ENCODE data around the gene ZNF488. TPM values are rescaled to one million over a fixed set of nuclear protein-coding genes. Genes with fewer than 3 reads are reported as not detected.

The ZNF488 gene
- total and polyA plus RNA-seq, 8 donors, result 0.43 to 15.1 (median 0.62) TPM; not detected in 2

- no peak overlapping the region for H3K4me3 ChIP-seq
- H3K27me3 ChIP-seq, result no peaks in the 10 kb centered on the region
- H3K27ac ChIP-seq, result no peak overlapping the region
- DNase-seq, result no peak
- no peaks in the 10 kb centered on the region for H3K4me1 ChIP-seq
- H3K36me3 ChIP-seq, result no peaks in the 10 kb centered on the region
- no peaks in the 10 kb centered on the region for H3K9me3 ChIP-seq
- 74 to 80% (median 76%) methylated on average over 13 to 14 of the region's 14 CpGs for WGBS, 5 donors
- intact Hi-C loops (cut with DNase I; ENCODE audit: low total_unique reads), result no loop called here
- TF ChIP-seq EP300 (IDR thresholded peaks at IDR 0.05), result no peak
- no peak for TF ChIP-seq POLR2AphosphoS5 (IDR thresholded peaks at IDR 0.05)
- no peak for TF ChIP-seq POLR2A (IDR thresholded peaks at IDR 0.05)
- TF ChIP-seq CTCF (IDR thresholded peaks at IDR 0.05), result no peak
Measured at GRCh38 chr10:47351899-47352815, 31.9 kb downstream of the ZNF488 start.

DNA sequence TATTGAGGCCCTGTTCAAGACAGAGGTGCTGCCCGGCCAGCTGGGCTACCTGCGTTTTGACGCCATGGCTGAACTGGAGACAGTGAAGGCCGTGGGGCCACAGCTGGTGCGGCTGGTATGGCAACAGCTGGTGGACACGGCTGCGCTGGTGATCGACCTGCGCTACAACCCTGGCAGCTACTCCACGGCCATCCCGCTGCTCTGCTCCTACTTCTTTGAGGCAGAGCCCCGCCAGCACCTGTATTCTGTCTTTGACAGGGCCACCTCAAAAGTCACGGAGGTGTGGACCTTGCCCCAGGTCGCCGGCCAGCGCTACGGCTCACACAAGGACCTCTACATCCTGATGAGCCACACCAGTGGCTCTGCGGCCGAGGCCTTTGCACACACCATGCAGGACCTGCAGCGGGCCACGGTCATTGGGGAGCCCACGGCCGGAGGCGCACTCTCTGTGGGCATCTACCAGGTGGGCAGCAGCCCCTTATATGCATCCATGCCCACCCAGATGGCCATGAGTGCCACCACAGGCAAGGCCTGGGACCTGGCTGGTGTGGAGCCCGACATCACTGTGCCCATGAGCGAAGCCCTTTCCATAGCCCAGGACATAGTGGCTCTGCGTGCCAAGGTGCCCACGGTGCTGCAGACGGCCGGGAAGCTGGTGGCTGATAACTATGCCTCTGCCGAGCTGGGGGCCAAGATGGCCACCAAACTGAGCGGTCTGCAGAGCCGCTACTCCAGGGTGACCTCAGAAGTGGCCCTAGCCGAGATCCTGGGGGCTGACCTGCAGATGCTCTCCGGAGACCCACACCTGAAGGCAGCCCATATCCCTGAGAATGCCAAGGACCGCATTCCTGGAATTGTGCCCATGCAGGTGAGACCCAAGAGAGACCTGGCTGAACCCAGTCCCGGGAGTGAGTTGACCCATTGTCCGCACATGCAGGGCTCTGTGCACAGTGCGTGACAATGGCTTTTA, 33.1 kb downstream of the ZNF488 start:
- Histone ChIP-seq H3K27me3 (no peaks in the 10 kb centered on the region), H3K9me3 (no peaks in the 10 kb centered on the region), H3K4me1 (no peaks in the 10 kb centered on the region), H3K4me3 (no peak overlapping the region), H3K27ac (no peak overlapping the region), H3K36me3 (no peaks in the 10 kb centered on the region)
- no peak for DNase-seq
- no peak for TF ChIP-seq POLR2A (IDR thresholded peaks at IDR 0.05)
- no peak for TF ChIP-seq CTCF (IDR thresholded peaks at IDR 0.05)
- no peak for TF ChIP-seq POLR2AphosphoS5 (IDR thresholded peaks at IDR 0.05)
- no peak for TF ChIP-seq EP300 (IDR thresholded peaks at IDR 0.05)
- WGBS, 5 donors, result 90 to 95% (median 93%) methylated on average over 28 to 39 of the region's 39 CpGs
- intact Hi-C loops (cut with DNase I; ENCODE audit: low total_unique reads), result no loop called here

DNA sequence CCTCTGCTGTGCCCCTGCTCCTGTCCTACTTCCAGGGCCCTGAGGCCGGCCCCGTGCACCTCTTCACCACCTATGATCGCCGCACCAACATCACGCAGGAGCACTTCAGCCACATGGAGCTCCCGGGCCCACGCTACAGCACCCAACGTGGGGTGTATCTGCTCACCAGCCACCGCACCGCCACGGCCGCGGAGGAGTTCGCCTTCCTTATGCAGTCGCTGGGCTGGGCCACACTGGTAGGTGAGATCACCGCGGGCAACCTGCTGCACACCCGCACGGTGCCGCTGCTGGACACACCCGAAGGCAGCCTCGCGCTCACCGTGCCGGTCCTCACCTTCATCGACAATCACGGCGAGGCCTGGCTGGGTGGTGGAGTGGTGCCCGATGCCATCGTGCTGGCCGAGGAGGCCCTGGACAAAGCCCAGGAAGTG, 34.1 kb downstream of the ZNF488 start:
- H3K4me1 ChIP-seq, result no peaks in the 10 kb centered on the region
- no peaks in the 10 kb centered on the region for H3K36me3 ChIP-seq
- no peak for DNase-seq
- H3K27me3 ChIP-seq, result no peaks in the 10 kb centered on the region
- no peak overlapping the region for H3K27ac ChIP-seq
- H3K9me3 ChIP-seq, result no peaks in the 10 kb centered on the region
- no peak overlapping the region for H3K4me3 ChIP-seq
- no peak for TF ChIP-seq POLR2AphosphoS5 (IDR thresholded peaks at IDR 0.05)
- TF ChIP-seq CTCF (IDR thresholded peaks at IDR 0.05), result no peak
- TF ChIP-seq EP300 (IDR thresholded peaks at IDR 0.05), result no peak
- no peak for TF ChIP-seq POLR2A (IDR thresholded peaks at IDR 0.05)
- intact Hi-C loops (cut with DNase I; ENCODE audit: low total_unique reads), result no loop called here
- WGBS, 5 donors, result 92 to 96% (median 96%) methylated on average over 31 of the region's 31 CpGs

- Histone ChIP-seq H3K27me3 (no peaks in the 10 kb centered on the region), H3K4me3 (no peak overlapping the region), H3K9me3 (no peaks in the 10 kb centered on the region), H3K27ac (no peak overlapping the region), H3K36me3 (no peaks in the 10 kb centered on the region), H3K4me1 (no peaks in the 10 kb centered on the region)
- TF ChIP-seq POLR2A (IDR thresholded peaks at IDR 0.05) (no peak), EP300 (IDR thresholded peaks at IDR 0.05) (no peak), CTCF (IDR thresholded peaks at IDR 0.05) (no peak), POLR2AphosphoS5 (IDR thresholded peaks at IDR 0.05) (no peak)
- intact Hi-C loops (cut with DNase I; ENCODE audit: low total_unique reads), result no loop called here
- 91 to 95% (median 94%) methylated on average over 17 to 22 of the region's 22 CpGs for WGBS, 5 donors
- no peak for DNase-seq
Measured at GRCh38 chr10:47349516-47349915, 34.6 kb downstream of the ZNF488 start.
